GM18951 (cell line): Measurements from ENCODE around the gene ZGPAT.

Experiments used
- POLR2A ChIP-seq: IDR thresholded peaks from 4 replicates; pipeline ENCODE4 v1.6.1; 2011; ENCODE audit warnings: mild to moderate bottlenecking; ENCODE audit not compliant: insufficient read length, insufficient read depth; ENCODE audit errors: extremely low read depth
- in situ Hi-C: fragments of 300-500 bp; cut with MboI; formaldehyde crosslinking; loops from one replicate; pipeline ENCODE4 v1.12.0; 2022; ENCODE audit warnings: low sequenced_read_pairs, mixed read lengths, inconsistent platforms; ENCODE audit not compliant: unreplicated experiment

ZGPAT gene

GRCh38 chr20:63748934-63749270 lies 41.1 kb downstream of the ZGPAT start:
- TF ChIP-seq POLR2A: no peak

GRCh38 chr20:63749597-63750508 lies 42.0 kb downstream of the ZGPAT start:
- in situ Hi-C loops: no loop called here

More at GRCh38 chr20:63748934-63749270, 41.1 kb downstream of the ZGPAT start:
- in situ Hi-C loops: no loop called here

GRCh38 chr20:63750807-63751470 lies 43.1 kb downstream of the ZGPAT start:
- in situ Hi-C loops: no loop called here
- TF ChIP-seq POLR2A: no peak

More at GRCh38 chr20:63749597-63750508, 42.0 kb downstream of the ZGPAT start:
- no peak for TF ChIP-seq POLR2A

GRCh38 chr20:63751471-63752271 lies 43.8 kb downstream of the ZGPAT start:
- in situ Hi-C loops: no loop called here
- TF ChIP-seq POLR2A: no peak

GRCh38 chr20:63752411-63753101 lies 44.7 kb downstream of the ZGPAT start:
- TF ChIP-seq POLR2A: no peak

GRCh38 chr20:63753381-63753780 lies 45.5 kb downstream of the ZGPAT start:
- in situ Hi-C loops: no loop called here
- no peak for TF ChIP-seq POLR2A

More at GRCh38 chr20:63752411-63753101, 44.7 kb downstream of the ZGPAT start:
- in situ Hi-C loops: no loop called here

GRCh38 chr20:63754008-63754407 lies 46.2 kb downstream of the ZGPAT start:
- no peak for TF ChIP-seq POLR2A
- in situ Hi-C loops: no loop called here

GRCh38 chr20:63755933-63756647 lies 48.3 kb downstream of the ZGPAT start:
- in situ Hi-C loops: no loop called here
- no peak for TF ChIP-seq POLR2A

GRCh38 chr20:63756648-63756991 lies 48.8 kb downstream of the ZGPAT start:
- no peak for TF ChIP-seq POLR2A
- in situ Hi-C loops: no loop called here

GRCh38 chr20:63758152-63758551 lies 50.3 kb downstream of the ZGPAT start:
- TF ChIP-seq POLR2A: no peak
- in situ Hi-C loops: no loop called here

- TF ChIP-seq POLR2A: no peak
- in situ Hi-C loops: no loop called here
These were observed 51.6 kb downstream of the ZGPAT start for GRCh38 chr20:63759377-63759901.
